Measurements from ENCODE around the gene METTL6.

Gene METTL6

DNA sequence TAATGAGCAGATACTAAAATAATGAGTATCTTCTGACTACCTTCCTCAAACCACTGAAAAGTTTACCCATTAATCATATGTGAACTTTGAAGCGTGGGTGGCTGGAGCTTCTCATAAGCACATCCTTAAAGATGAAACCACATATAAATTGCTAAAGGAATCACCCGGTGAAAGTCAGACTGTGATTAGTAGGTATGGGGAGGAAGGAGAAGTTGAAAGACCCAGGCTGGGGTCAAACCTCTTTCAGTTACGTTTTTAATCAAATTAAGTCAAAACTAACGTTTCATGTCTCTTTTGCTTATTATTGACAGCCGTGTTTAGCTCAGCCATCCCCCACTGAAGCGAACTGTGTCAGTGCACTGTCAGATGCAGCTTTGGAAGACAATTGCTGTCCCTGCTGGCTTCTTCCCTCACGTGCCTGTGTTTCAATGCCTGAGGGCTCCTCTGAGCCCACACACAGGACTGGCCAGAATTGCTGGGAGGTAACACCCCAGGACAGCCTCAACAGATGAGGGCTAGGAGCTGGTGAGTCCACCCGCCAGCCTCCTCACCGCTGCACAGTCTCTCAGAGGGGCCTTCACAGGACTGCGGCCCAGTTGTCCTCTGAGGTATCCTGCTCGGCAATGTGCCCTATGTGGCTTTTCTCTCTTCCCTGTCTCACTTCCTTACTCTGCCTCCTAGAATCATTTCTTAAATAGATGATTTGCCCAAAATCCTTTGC is 65.7 kb downstream of the METTL6 start:
- no peak for DNase-seq

DNA sequence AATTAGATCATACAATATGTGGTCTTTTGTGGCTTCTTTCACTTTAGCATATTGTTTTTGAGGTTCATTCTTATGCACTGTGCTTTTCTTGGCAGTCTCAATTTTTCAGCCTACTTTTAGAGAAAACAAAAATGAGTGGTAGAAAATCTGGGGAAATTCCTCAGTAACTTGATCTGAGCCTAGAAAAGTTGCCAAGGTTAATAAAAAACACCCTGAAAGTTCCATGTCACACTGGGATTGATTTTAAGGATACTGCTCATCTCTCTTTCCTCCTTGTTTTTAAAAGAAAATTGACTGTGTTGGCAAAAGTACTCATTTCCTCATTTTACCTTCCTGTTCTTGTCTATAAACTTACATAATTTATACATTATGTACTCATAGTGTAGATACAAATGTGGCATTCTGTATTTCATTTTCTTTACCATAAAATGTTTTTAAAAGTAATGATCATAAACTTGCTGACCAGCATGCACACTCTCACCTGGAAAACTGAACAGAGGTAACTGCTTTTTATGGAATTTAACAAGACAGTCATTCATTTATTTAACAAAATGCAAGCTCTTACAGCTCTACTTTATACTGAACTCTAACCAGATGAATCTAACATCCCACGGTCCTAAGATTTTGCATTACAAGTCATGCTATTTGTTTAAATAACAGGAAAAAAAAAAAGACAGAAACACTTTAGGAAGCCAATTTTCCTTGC is 66.4 kb downstream of the METTL6 start:
- DNase-seq = no peak
